SJCRH30 (cell line): Measurements from ENCODE around the gene PPEF1. TPM values are rescaled to one million over a fixed set of nuclear protein-coding genes. Genes with fewer than 3 reads are reported as not detected.
"Not testable (repeated sequence)": the region's sequence is repeated elsewhere in the genome, so short reads cannot be mapped to it uniquely, and the experiment has no call there.

Source experiments
- DNase-seq, 2 experiments: peaks; one replicate each; pipeline ENCODE4 v3.0.0-alpha.2; 2015 to 2020
- H3K27ac ChIP-seq: fragments of 250-450 bp; sonication (Bioruptor Pico); 2 replicates; pipeline ENCODE4 v1.5.1; 2020; ENCODE audit warnings: mild to moderate bottlenecking, moderate library complexity
- H3K27me3 ChIP-seq: fragments of 250-450 bp; sonication (Bioruptor Pico); 2 replicates; pipeline ENCODE4 v1.5.1; 2020; ENCODE audit warnings: mild to moderate bottlenecking, moderate library complexity
- H3K36me3 ChIP-seq: fragments of 250-450 bp; sonication (Bioruptor Pico); 2 replicates; pipeline ENCODE4 v1.5.1; 2020; ENCODE audit warnings: mild to moderate bottlenecking, moderate library complexity
- H3K4me1 ChIP-seq: fragments of 250-450 bp; sonication (Bioruptor Pico); 2 replicates; pipeline ENCODE4 v1.5.1; 2020; ENCODE audit warnings: mild to moderate bottlenecking, moderate library complexity
- H3K4me3 ChIP-seq: fragments of 250-450 bp; sonication (Bioruptor Pico); 2 replicates; pipeline ENCODE4 v1.5.1; 2020; ENCODE audit warnings: mild to moderate bottlenecking, moderate library complexity
- H3K9me3 ChIP-seq: fragments of 250-450 bp; sonication (Bioruptor Pico); replicated peaks from 2 replicates; pipeline ENCODE4 v1.5.1; 2020; ENCODE audit warnings: mild to moderate bottlenecking, moderate library complexity
- total RNA-seq: library from RNA; depleted of rRNA; stranded (reverse); fragments of >200 nt; shearing (Covaris generic); gene quantifications from 2 replicates; pipeline ENCODE4 v1.2.3, GENCODE V29; 2014

The PPEF1 gene
- total RNA-seq, 1 experiment from 2014 or later = 0.51 TPM

GRCh38 chrX:18809641-18810040 is 102.2 kb downstream of the PPEF1 start:
- H3K27me3 ChIP-seq = no peaks in the 10 kb centered on the region

GRCh38 chrX:18810416-18810815 is 103.0 kb downstream of the PPEF1 start:
- H3K4me3 ChIP-seq = no peak overlapping the region
- H3K36me3 ChIP-seq = no peaks in the 10 kb centered on the region
- H3K4me1 ChIP-seq = no peaks in the 10 kb centered on the region
- no peak for DNase-seq
- H3K9me3 ChIP-seq = no peaks in the 10 kb centered on the region
- H3K27me3 ChIP-seq = no peaks in the 10 kb centered on the region
- H3K27ac ChIP-seq = no peak overlapping the region

More at GRCh38 chrX:18809641-18810040, 102.2 kb downstream of the PPEF1 start:
- H3K36me3 ChIP-seq = no peaks in the 10 kb centered on the region
- no peaks in the 10 kb centered on the region for H3K9me3 ChIP-seq
- DNase-seq = no peak
- H3K27ac ChIP-seq = no peak overlapping the region
- H3K4me1 ChIP-seq = no peaks in the 10 kb centered on the region
- H3K4me3 ChIP-seq = no peak overlapping the region

- no peak overlapping the region for H3K4me3 ChIP-seq
- no peaks in the 10 kb centered on the region for H3K36me3 ChIP-seq
- no peaks in the 10 kb centered on the region for H3K27me3 ChIP-seq
- H3K4me1 ChIP-seq = no peaks in the 10 kb centered on the region
- no peak for DNase-seq
- no peak overlapping the region for H3K27ac ChIP-seq
- H3K9me3 ChIP-seq = no peaks in the 10 kb centered on the region
These were observed 117.9 kb downstream of the PPEF1 start for GRCh38 chrX:18825375-18825774.

DNA sequence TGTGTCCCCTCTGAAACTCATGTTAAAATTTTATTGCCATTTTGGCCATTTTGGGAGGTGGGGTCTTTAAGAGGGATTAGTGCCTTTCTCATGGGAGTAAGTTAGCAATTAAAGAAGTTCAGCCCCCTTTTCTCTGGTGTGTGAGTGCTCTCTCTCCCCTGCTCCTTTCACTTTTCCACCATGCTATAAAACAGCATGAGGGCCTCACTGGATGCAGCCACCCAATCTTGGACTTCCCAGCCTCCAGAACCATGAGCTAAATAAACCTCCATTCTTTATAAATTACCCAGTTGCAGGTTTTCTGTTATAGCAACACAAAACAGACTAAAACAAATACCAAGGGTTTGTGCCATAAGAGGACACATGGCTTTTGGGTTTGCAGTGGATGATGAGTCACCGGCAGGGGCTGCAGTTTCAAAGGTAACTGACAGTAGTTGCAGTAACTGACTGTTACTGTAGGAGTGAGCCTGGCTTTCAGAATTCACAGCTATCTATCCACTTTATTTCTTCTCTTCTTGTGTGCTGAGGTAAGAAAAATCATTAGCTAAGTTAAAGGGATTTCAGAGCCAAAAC is 121.5 kb downstream of the PPEF1 start:
- DNase-seq = no peak
- Histone ChIP-seq H3K27ac (no peak overlapping the region), H3K27me3 (no peaks in the 10 kb centered on the region), H3K36me3 (no peaks in the 10 kb centered on the region), H3K4me3 (no peak overlapping the region), H3K9me3 (no peaks in the 10 kb centered on the region), H3K4me1 (no peaks in the 10 kb centered on the region)

- Histone ChIP-seq H3K27me3 (no peaks in the 10 kb centered on the region), H3K36me3 (no peaks in the 10 kb centered on the region), H3K27ac (no peak overlapping the region), H3K4me1 (no peaks in the 10 kb centered on the region), H3K4me3 (peak overlapping the region; percentile 24), H3K9me3 (no peaks in the 10 kb centered on the region)
- DNase-seq = peak; percentile 31 to 59
These were observed 125.8 kb downstream of the PPEF1 start for GRCh38 chrX:18833071-18833731.

DNA sequence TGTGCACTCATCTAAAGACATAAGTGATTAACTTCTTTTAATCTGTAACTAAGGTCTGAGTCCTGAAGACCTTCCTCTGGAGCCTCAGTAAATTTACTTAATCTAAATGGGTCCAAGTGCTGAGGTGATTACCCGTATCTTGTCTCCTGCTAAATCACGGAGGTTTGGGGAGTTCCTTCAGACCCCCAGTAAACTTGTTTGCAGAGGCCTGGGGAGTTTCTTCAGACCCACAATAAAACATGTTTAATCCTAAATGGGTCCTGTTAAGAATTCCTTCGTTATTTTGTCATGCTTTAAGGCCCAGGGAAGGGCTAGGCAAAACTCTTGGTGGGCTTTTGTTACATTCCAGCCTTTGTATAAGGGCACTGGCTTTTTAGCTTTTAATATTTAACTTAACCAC is 140.5 kb downstream of the PPEF1 start:
- not testable (repeated sequence) for H3K9me3 ChIP-seq, H3K27me3 ChIP-seq, H3K36me3 ChIP-seq, H3K4me1 ChIP-seq, H3K27ac ChIP-seq, DNase-seq, H3K4me3 ChIP-seq

DNA sequence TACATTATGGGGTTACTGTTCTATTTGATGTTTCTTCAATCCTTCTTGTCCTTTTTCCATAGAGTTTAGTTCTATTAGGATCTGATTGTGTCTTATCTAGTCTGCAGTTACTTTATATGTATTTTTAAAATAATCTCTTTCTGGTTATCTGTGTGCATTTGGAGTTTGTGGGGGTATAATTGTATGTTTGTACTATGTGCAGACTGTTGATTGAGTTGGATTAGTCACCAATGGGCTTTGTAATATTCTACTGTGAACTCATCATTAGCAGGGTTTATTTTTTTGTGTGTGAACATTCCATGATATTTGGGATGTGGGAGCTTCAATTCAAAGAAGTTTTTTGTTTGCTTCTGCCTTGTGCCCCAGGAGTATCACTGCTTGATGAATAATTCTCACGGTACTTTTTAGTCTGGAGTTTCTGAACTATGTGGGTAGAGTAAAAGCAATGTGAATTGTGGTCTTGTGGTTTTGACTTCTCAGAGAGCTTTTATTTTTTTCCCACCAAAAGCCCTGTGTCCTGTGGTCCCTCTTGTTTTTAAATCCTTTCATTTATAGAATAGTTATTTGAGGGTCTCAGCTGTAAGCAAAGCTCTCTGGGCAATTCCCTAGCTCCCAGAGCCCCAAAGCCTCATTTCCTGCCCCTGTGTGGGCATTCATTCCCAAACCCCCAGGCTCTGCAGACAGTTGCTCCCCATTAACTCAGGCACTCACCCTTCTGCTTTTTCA is 148.6 kb downstream of the PPEF1 start:
- no peak overlapping the region for H3K4me3 ChIP-seq
- peaks cover 12% of the 10 kb centered on the region for H3K4me1 ChIP-seq
- H3K27me3 ChIP-seq = no peaks in the 10 kb centered on the region
- no peaks in the 10 kb centered on the region for H3K36me3 ChIP-seq
- no peaks in the 10 kb centered on the region for H3K9me3 ChIP-seq
- H3K27ac ChIP-seq = peak overlapping the region; percentile 26
- peak; percentile 39 to 64 for DNase-seq

GRCh38 chrX:18856645-18856997 is 149.2 kb downstream of the PPEF1 start:
- Histone ChIP-seq H3K9me3 (no peaks in the 10 kb centered on the region), H3K27ac (peak overlapping the region; percentile 26; the same call in 1 of the 2 replicates)

GRCh38 chrX:18861511-18861910 is 154.1 kb downstream of the PPEF1 start:
- DNase-seq = peak in 1 of 2 experiments; percentile 15
- H3K27me3 ChIP-seq = no peaks in the 10 kb centered on the region
- no peaks in the 10 kb centered on the region for H3K36me3 ChIP-seq

More at GRCh38 chrX:18856645-18856997, 149.2 kb downstream of the PPEF1 start:
- Histone ChIP-seq H3K4me3 (no peak overlapping the region), H3K36me3 (no peaks in the 10 kb centered on the region), H3K27me3 (no peaks in the 10 kb centered on the region), H3K4me1 (peaks cover 12% of the 10 kb centered on the region)
- no peak for DNase-seq

GRCh38 chrX:18864390-18864920 is 157.0 kb downstream of the PPEF1 start:
- no peak overlapping the region for H3K27ac ChIP-seq
- H3K27me3 ChIP-seq = 0 out of 2 replicates have a peak, but pooled peaks cover 4% of the 10 kb centered on the region
- no peak for DNase-seq
- H3K36me3 ChIP-seq = no peaks in the 10 kb centered on the region
- H3K9me3 ChIP-seq = no peaks in the 10 kb centered on the region
- H3K4me3 ChIP-seq = no peak overlapping the region
- no peaks in the 10 kb centered on the region for H3K4me1 ChIP-seq

More at GRCh38 chrX:18861511-18861910, 154.1 kb downstream of the PPEF1 start:
- no peaks in the 10 kb centered on the region for H3K9me3 ChIP-seq
- no peak overlapping the region for H3K27ac ChIP-seq
- H3K4me1 ChIP-seq = peaks cover 3% of the 10 kb centered on the region
- H3K4me3 ChIP-seq = no peak overlapping the region

DNA sequence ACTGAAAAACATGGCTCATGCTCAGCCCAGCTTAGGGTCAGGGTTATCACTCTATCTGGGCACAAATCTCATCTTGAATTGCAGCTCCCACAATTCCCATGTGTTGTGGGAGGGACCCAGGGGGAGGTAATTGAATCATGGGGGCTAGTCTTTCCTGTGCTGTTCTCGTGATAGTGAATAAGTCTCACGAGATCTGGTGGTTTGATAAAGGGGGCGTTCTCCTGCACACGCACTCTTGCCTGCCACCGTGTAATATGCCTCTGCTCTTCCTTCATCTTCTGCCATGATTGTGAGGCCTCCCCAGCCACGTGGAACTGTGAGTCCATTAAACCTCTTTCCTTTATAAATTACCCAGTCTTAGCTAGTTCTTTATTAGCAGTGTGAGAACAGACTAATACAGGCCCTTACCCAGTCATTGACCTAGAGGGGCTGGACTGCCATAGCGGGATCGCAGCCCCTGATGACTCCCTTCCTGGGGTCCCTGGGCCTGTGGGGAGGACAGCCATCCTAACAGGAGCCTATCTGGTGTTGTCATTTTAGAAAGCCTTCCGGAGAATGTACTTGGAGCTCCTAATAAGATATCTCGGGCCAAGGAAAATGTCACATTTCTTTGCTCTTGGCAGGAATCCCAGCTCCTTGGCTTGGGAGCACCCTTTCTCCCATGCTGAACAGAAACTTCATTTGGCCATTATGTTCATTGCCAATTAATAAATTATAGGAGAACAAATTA is 163.9 kb downstream of the PPEF1 start:
- Histone ChIP-seq H3K4me1 (peaks cover 9% of the 10 kb centered on the region), H3K9me3 (no peaks in the 10 kb centered on the region), H3K27ac (no peak overlapping the region), H3K4me3 (no peak overlapping the region), H3K27me3 (0 out of 2 replicates have a peak, but pooled peaks cover 4% of the 10 kb centered on the region), H3K36me3 (no peaks in the 10 kb centered on the region)
- no peak for DNase-seq

DNA sequence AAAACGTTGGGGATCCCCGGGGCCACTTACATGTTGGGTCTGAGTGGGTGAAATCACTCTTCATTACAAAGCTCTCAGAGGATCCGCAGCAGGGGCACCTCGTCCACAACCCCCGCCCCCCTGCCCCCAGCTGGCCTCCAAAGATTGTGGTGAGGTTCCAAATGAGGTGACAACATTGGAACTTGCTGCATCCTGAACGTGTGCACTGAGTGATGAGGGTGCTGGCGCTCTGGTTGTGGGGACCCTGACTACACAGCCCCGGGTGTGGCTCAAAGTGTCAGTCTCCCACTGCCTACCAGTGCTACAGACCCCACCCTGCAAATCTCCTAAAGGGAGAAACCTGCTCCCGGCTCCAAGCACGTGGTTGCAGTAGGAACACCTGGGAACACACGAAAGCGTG is 164.5 kb downstream of the PPEF1 start:
- Histone ChIP-seq H3K36me3 (no peaks in the 10 kb centered on the region), H3K9me3 (no peaks in the 10 kb centered on the region), H3K27ac (no peak overlapping the region), H3K4me3 (no peak overlapping the region), H3K27me3 (0 out of 2 replicates have a peak, but pooled peaks cover 4% of the 10 kb centered on the region), H3K4me1 (peaks cover 9% of the 10 kb centered on the region)
- no peak for DNase-seq

GRCh38 chrX:18872621-18873020 is 165.2 kb downstream of the PPEF1 start:
- Histone ChIP-seq H3K36me3 (no peaks in the 10 kb centered on the region), H3K9me3 (no peaks in the 10 kb centered on the region), H3K27ac (no peak overlapping the region), H3K4me3 (no peak overlapping the region), H3K4me1 (peaks cover 9% of the 10 kb centered on the region), H3K27me3 (0 out of 2 replicates have a peak, but pooled peaks cover 1% of the 10 kb centered on the region)
- DNase-seq = no peak

- H3K27ac ChIP-seq = no peak overlapping the region
- no peak overlapping the region for H3K4me3 ChIP-seq
- no peaks in the 10 kb centered on the region for H3K36me3 ChIP-seq
- no peaks in the 10 kb centered on the region for H3K9me3 ChIP-seq
- H3K27me3 ChIP-seq = no peaks in the 10 kb centered on the region
- H3K4me1 ChIP-seq = peaks cover 9% of the 10 kb centered on the region
- peak; percentile 39 to 50 for DNase-seq
These were observed 165.8 kb downstream of the PPEF1 start for GRCh38 chrX:18873189-18873791.
